PFSK-1 (cell line): ENCODE measurements around the gene PC. TPM values are rescaled to one million over a fixed set of nuclear protein-coding genes. Genes with fewer than 3 reads are reported as not detected.
A peak's percentile ranks its signal among the peaks of the same experiment; 100 is the strongest.

ENCODE experiments used
- FOXP2 ChIP-seq: optimal IDR thresholded peaks from 2 replicates; pipeline ENCODE3; 2011; ENCODE audit warnings: borderline replicate concordance, control low read depth, inconsistent platforms; ENCODE audit not compliant: insufficient read depth; ENCODE audit errors: extremely low read length, extremely low read depth
- POLR2AphosphoS5 ChIP-seq: IDR thresholded peaks from 2 replicates; pipeline ENCODE4 v1.6.1; 2012; ENCODE audit warnings: low read depth, mild to moderate bottlenecking, control low read depth, low read length, moderate library complexity
- SIN3A ChIP-seq: IDR thresholded peaks from 2 replicates; pipeline ENCODE4 v1.6.1; 2012; ENCODE audit warnings: mild to moderate bottlenecking, low read length, moderate library complexity, borderline replicate concordance; ENCODE audit not compliant: insufficient read depth
- TAF1 ChIP-seq: IDR thresholded peaks from 2 replicates; pipeline ENCODE4 v1.6.1; 2012; ENCODE audit warnings: low read length, control low read depth, borderline replicate concordance; ENCODE audit not compliant: insufficient read depth
- polyA plus RNA-seq: library from polyadenylated mRNA; unstranded; fragments of >200 nt; gene quantifications from one replicate; pipeline ENCODE4 v1.2.1, GENCODE V29; 2012; ENCODE audit warnings: low read depth, missing spikeins; ENCODE audit not compliant: insufficient read length
- TF ChIP-seq, protein P1 (sequence below), 2 experiments: IDR thresholded peaks; 2 replicates each; pipeline versions ENCODE4 v1.6.1 to v1.8.0; 2011 to 2012; ENCODE audit warnings: low read depth in 2 of 2, low read length in 2 of 2, control low read depth in 1 of 2, inconsistent platforms in 1 of 2, mild to moderate bottlenecking in 1 of 2, moderate library complexity in 1 of 2; ENCODE audit not compliant: insufficient read depth in 1 of 2

PC gene, protein sequence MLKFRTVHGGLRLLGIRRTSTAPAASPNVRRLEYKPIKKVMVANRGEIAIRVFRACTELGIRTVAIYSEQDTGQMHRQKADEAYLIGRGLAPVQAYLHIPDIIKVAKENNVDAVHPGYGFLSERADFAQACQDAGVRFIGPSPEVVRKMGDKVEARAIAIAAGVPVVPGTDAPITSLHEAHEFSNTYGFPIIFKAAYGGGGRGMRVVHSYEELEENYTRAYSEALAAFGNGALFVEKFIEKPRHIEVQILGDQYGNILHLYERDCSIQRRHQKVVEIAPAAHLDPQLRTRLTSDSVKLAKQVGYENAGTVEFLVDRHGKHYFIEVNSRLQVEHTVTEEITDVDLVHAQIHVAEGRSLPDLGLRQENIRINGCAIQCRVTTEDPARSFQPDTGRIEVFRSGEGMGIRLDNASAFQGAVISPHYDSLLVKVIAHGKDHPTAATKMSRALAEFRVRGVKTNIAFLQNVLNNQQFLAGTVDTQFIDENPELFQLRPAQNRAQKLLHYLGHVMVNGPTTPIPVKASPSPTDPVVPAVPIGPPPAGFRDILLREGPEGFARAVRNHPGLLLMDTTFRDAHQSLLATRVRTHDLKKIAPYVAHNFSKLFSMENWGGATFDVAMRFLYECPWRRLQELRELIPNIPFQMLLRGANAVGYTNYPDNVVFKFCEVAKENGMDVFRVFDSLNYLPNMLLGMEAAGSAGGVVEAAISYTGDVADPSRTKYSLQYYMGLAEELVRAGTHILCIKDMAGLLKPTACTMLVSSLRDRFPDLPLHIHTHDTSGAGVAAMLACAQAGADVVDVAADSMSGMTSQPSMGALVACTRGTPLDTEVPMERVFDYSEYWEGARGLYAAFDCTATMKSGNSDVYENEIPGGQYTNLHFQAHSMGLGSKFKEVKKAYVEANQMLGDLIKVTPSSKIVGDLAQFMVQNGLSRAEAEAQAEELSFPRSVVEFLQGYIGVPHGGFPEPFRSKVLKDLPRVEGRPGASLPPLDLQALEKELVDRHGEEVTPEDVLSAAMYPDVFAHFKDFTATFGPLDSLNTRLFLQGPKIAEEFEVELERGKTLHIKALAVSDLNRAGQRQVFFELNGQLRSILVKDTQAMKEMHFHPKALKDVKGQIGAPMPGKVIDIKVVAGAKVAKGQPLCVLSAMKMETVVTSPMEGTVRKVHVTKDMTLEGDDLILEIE
- 47.4 TPM for polyA plus RNA-seq

DNA sequence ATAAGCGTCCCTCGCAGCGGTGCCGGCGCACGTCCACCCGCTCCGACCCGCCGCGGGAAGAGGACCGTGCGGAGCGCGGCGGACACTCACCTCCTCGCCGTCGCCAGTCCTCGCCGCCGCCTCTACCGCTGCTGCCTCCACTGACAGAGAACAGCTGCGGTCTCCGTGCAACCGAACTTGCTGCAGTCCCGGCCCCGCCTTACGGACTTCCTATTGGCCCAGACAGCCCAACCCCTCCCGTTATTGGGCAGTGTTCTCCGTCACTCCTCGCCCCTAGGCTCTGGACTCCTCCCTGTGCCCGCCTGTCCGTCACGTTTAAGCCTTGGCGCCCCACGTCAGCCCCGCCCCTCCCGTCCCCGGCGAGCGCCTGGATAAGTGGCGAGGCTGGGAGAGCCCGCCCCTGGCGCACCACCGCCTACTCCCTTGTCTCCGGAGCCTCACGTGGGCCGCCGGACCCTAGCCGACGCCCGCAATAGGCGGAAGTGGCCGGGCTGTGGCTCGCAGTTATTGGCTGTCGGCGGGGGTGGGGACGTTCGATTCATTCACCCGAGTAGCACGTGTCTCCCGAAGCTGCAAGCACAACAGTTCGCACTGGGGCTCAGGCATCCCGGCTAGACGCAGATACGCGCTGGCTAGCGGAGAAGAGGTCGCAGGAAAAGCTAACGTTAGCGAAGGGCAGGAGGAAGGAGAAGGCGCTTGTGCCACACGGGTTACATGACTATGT lies at the start of gene PC:
PC (minus strand) TSS at position 152 of the 724 bp plus-strand sequence. CDS start 86,224 bp downstream, outside the sequence.
- peak; percentile 80 for TF ChIP-seq FOXP2
- TF ChIP-seq POLR2AphosphoS5 = peak; percentile 76
- TF ChIP-seq, protein P1, sequence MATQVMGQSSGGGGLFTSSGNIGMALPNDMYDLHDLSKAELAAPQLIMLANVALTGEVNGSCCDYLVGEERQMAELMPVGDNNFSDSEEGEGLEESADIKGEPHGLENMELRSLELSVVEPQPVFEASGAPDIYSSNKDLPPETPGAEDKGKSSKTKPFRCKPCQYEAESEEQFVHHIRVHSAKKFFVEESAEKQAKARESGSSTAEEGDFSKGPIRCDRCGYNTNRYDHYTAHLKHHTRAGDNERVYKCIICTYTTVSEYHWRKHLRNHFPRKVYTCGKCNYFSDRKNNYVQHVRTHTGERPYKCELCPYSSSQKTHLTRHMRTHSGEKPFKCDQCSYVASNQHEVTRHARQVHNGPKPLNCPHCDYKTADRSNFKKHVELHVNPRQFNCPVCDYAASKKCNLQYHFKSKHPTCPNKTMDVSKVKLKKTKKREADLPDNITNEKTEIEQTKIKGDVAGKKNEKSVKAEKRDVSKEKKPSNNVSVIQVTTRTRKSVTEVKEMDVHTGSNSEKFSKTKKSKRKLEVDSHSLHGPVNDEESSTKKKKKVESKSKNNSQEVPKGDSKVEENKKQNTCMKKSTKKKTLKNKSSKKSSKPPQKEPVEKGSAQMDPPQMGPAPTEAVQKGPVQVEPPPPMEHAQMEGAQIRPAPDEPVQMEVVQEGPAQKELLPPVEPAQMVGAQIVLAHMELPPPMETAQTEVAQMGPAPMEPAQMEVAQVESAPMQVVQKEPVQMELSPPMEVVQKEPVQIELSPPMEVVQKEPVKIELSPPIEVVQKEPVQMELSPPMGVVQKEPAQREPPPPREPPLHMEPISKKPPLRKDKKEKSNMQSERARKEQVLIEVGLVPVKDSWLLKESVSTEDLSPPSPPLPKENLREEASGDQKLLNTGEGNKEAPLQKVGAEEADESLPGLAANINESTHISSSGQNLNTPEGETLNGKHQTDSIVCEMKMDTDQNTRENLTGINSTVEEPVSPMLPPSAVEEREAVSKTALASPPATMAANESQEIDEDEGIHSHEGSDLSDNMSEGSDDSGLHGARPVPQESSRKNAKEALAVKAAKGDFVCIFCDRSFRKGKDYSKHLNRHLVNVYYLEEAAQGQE (IDR thresholded peaks at IDR 0.05; ENCODE audit: insufficient read depth in 1 of 2, low read depth in 2 of 2, low read length in 2 of 2) = peak in 1 of 2 experiments; percentile 22; a peak in 1 of 4 replicates
- TF ChIP-seq TAF1 = 0 out of 2 replicates have a peak, but pooled peaks have one; percentile 62
- TF ChIP-seq SIN3A = peak; percentile 97

DNA sequence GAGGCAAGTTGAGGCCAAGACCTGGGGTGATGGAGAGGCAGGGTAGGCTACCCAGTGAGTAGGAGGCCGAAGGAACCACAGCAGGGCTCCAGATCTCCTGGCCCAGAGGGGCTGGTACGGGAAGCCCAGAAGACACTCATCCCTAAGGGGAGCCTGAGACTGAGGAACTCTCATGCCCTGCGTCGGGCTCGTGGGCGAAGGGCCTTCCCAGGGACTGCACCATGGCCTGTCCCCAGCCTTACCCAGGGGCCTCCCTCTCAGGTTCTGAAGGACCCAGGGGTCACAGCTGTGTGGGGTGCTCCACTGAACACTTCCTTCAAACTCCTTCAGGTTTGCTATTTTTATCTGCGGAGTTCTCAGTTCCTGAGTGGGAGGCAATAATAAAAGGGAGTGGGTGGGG lies 48.9 kb upstream of the PC start:
- TF ChIP-seq TAF1 (no peak), POLR2AphosphoS5 (no peak), FOXP2 (no peak)
- TF ChIP-seq, protein P1 (IDR thresholded peaks at IDR 0.05; ENCODE audit: insufficient read depth in 1 of 2, low read depth in 2 of 2, low read length in 2 of 2) = no peak

DNA sequence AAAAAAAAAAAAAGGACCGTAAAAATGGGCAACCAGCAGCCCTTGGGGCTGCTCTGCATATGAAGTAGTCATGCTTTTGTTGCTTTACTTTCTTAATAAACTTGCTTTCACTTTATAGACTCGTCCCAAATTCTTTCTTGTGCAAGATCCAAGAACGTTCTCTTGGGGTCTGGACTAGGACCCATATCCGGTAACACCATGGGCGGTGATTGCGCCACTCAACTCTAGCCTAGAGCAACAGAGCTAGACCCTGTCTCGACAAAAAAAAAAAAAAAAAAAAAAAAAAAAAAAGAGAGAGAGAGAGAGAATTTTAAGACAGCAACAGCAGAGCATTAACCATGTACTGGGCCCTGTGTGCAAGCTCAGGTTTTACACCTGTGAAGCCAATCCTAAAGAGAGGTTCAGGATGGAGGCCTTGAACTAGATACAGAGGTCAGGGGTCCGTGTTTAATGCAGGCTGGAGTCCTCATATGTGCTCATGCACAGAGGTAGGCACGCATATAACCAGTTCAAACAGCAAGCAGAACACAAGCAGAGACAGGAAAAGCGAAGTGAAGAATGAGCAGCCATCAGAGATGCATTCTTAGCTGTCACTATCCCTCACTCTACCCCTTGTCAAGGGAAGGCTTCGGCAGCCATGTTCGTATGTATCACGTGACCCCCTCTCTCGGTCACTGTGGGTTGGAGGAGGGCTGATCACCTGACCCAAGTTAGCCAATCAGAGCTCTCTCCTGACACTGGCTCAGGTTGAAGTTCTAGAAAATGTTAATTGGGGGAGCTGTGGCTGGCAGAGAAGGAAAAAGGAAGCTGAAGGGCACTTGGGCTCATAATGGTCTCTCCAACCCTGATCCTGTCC lies 48.1 kb upstream of the PC start:
- no peak for TF ChIP-seq FOXP2
- TF ChIP-seq TAF1 = no peak
- TF ChIP-seq POLR2AphosphoS5 = no peak
- TF ChIP-seq, protein P1 (IDR thresholded peaks at IDR 0.05; ENCODE audit: insufficient read depth in 1 of 2, low read depth in 2 of 2, low read length in 2 of 2) = no peak
- TF ChIP-seq SIN3A = no peak

DNA sequence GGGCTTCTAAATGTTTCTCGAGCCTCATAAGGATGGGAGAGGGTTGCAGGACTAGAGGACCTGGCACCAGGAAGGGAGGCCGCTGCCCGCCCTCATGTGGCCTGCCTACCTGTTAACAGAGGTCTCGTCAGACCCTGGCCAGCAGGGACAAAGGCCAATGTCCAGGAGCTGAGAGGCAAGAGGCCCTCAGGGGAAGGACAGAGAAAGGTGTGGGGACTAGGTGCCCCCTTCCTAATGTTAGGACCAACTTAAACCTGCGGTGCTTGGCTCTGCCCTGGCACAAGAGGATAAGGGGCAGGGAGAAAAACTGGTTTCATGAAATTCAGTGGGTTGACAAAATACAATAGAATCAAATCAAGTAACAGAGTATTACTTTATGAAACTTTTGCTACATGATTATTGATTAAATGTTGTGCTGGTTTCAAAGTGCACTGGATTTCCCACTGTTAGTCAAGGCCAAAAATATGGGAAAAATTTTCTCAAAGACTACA lies 44.8 kb upstream of the PC start:
- TF ChIP-seq POLR2AphosphoS5 (no peak), SIN3A (no peak), FOXP2 (no peak), TAF1 (no peak)
- TF ChIP-seq, protein P1 (IDR thresholded peaks at IDR 0.05; ENCODE audit: insufficient read depth in 1 of 2, low read depth in 2 of 2, low read length in 2 of 2) = no peak
